Globus pallidus (tissue), 1 donor: ENCODE results near the gene TEAD3.
"Not testable (repeated sequence)": the region's sequence is repeated elsewhere in the genome, so short reads cannot be mapped to it uniquely, and the experiment has no call there.

Experiments used
- DNase-seq: peaks from one replicate; pipeline ENCODE4 v3.0.0-alpha.2; 2015; ENCODE audit warnings: low spot score

The TEAD3 gene

DNA sequence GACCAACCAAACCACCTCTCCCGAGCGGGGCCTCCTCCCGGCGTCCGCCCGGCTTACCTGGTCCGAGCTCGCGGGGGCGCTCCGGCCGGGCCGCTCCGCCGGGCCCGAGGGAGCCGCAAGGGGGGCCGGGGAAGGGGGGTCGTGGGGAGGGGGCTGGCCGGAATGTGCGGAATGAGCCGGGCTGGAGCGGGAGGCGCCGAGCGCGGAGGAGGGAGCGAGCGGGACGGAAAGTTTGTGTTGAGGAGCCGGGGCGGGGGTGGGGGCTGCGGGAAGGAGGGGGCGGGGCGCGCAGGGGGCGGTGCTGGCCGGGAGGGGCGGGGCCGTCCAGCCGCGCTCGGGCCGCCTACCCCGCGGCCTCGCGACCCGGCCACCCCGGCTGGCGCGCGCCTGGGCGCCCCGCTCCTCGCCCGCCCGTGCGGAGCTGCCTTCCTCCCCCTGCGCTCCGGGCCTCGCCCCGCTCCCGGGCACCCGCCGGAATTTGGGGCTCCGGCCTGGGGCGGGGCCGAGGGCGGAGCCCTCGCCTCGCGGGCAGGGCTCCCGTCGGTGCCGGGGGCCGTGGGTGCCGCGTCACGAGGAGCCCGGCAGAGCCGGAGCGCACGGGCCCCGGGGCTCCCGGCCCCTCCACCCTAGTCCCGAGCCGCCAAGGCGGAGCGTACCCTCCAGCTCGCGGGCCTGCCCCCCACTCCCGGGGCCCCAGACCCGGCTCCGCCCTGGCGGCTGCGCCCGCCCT, at the start of gene TEAD3:
Gene TEAD3 (minus strand): TSS at position 239 of the 730 bp plus-strand sequence.
- no peak for DNase-seq

DNA sequence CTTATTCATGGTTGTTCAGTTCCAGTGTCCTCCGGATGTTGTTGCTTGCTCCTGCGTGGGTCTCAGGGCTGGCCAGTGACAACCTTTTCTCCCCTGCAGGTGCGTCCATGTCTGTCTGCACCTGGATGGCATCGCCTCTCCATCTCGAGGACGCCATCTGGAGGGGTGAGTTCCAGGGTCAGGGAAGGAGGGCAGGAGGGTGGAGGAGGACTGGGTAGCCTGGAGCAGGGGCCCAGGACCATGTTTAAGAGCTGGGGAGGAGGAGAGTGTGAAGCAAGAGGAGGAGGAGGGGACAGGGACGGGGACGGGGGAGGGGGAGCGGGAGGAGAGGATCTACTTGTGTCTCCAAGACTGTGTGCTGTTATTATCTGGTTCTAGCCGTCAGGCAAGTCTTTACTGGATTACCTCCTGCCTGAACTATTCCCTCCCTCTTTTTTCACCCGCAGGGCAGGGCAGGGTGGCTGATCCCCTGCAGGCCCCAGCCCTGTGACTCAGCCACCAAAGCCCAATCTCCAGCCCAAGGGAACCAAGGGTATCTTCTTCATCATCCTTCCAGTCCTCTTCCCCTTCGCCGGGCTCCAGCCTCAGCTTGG, 48.0 kb upstream of the TEAD3 start:
- no peak for DNase-seq

DNA sequence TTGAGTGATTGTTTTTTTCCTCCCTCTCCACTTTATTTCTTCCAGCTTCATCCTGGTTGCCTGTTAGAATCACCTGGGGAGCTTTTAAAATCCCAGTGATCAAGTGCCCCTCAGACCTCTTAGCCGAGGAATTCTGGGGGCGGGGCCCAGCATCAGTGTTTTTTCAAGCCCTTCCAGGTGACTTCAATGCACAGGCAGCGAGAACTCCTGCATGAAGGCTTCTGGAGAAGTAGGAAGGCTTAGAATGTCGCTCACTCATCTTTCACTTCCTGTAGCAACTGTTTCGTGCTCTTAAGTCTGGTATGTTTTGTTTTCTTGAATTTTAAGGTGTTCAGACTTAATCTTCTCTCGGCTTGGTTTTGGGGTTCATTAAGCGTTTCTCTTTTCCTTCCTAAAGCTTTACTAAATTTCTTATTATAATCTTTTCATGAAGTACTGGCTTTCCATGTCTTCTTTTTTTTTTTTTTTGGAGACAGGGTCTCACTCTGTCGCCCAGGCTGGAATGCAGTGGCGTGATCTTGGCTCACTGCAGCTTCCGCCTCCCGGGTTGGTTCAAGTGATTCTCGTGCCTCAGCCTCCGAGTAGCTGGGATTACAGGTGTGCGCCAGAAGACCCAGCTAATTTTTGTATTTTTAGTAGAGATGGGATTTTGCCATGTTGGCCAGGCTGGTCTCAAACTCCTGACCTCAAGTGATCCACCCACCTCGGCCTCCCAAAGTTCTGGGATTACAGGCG, 46.7 kb upstream of the TEAD3 start:
- DNase-seq: no peak

DNA sequence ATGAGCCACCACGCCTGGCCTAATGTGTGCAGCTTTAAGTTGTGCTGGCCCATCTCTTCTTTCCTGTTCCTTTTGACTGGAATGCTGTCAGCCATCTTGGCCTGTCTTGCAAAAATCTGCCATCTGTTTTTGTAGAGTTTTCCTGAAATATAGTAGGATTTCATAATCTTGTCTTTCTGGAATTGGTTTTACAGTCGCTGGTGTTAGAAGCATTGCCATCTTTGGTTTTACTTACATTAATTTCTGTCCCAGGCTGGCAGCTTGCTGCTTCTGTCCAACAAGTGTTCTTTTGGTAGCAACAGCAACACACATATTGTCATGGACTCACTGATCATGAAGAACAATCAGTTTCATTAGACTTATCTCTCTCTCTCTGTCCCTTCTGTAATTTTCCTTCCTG, 45.0 kb upstream of the TEAD3 start:
- no peak for DNase-seq

DNA sequence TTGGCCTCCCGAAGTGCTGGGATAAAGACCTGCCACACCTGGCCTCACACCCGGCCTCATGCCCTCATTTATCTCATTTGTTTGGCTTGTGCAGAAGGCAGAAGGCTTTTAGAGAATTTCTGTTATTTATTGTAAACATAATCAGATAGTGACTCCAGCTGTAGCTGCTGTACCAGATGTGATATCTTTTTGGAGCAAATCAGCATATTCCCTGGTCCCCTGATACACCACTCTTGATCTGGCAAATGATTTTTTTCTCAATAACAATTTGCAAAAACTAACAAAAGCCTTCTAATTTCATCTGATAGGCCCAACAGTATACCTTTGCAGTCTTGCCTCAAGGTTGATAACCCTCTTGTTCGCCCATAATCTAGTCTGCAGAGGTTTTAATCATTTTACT, 42.3 kb upstream of the TEAD3 start:
- no peak for DNase-seq

DNA sequence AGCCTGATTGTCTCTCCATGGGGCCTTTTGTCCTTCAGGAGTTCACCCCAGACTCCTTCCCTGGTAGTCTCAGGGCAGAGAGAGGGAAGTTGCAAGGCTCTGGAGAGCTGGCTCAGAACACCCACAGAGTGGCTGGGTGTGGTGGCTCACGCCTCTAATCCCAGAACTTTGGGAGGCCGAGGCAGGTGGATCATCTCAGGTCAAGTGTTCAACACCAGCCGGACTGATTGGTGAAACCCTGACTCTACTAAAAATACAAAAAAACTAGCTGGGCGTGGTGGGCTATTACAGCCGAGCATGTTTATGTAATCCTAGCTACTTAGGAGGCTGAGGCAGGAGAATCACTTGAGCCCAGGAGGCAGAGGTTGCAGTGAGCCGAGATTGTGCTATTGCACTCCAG, 39.0 kb upstream of the TEAD3 start:
- DNase-seq: not testable (repeated sequence)

DNA sequence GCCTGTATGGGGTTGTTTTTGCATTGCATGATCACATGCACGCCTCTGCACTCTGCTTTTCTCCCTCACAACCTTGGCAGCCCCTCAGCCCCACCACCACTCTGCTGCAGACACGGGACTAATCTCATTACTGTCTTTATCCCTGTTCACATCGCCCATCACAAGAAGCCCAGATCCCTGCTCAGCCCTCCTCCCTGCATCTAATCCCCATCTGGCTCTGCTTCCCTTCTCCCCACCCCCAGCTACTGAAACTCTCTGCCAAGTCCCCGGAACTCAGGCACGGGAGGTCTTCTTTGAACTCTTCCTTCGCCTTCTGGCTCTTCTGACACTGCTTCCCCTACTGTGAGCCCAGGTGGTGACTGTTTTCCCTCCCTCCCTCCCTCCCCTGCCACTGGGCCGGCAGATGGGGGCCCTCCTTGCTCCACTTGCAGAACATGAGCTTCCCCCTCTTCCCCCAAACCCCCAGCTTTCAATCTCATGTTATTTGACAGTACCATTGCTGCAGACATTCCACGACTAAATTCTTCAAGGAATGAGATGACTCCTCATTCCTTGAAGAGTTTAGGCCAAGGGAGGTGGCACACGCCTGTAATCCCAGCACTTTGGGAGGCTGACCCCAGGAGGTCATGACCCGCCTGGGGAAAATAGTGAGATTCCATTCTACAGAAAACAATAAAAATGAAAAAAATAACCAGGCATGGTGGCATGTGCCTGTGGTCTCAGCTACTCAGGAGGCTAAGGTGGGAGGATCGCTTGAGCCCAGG, 37.7 kb upstream of the TEAD3 start:
- DNase-seq: no peak

DNA sequence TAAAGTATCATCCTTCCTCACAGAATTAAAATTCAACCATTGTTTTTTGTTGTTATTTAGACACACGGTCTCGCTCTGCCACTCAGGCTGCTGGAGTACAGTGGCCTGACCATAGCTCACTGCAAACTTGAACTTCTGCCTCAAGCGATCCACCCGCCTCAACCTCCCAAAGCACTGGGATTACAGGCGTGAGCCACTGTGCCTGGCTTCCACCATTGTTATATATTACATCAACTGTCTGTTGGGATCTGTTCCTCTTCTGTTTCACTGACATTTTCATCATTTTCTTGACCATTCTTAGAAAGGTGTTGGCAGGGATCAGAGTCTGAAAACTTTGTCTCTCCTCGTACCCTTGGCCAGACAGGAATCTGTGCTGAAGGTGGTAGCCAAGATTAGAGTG, 37.1 kb upstream of the TEAD3 start:
- no peak for DNase-seq

DNA sequence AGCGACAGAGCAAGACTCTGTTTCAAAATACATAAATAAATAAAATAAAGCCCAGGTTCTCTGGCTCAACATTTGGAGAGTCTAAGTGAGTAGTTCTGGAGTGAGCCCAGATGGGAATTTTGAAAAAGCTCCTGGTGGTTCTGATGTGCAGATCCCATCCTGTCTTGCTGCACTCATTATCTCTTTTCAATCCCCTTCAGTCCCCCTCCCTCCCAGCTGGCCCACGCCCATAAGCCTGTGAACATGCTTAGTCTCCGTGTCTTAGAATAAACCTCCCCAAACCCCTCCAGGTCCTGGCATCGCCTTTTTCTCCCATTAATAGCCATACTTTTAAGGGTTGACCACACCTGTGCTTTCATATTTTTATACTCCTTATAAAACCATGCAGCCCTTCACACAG, 35.2 kb upstream of the TEAD3 start:
- DNase-seq: no peak

DNA sequence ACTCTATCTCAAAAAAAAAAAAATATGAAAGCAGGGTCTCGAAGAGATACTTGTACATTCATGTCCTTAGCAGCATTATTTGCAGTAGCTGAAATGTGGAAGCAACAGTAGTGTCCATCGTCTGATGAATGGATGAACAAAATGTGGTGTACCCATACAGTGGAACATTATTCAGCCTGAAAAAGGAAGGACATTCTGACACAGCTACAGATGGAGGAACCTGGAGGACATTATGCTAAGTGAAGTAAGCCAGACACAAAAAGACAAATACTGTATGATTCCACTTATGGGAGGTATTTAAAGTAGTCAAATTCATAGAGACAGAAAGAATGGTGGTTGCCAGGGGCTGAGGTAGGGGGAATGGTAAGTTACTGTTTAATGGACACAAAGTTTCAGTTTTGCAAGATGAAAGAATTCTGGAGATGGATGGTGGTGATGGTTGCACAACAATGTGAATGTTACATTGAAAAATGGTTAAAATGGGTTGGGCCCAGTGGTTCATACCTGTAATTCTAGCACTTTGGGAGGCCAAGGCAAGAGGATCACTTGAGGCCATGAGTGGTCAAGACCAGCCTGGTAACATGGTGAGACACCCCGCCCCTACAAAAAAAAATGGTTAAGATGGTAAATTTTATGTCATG, 27.6 kb upstream of the TEAD3 start:
- DNase-seq: no peak

DNA sequence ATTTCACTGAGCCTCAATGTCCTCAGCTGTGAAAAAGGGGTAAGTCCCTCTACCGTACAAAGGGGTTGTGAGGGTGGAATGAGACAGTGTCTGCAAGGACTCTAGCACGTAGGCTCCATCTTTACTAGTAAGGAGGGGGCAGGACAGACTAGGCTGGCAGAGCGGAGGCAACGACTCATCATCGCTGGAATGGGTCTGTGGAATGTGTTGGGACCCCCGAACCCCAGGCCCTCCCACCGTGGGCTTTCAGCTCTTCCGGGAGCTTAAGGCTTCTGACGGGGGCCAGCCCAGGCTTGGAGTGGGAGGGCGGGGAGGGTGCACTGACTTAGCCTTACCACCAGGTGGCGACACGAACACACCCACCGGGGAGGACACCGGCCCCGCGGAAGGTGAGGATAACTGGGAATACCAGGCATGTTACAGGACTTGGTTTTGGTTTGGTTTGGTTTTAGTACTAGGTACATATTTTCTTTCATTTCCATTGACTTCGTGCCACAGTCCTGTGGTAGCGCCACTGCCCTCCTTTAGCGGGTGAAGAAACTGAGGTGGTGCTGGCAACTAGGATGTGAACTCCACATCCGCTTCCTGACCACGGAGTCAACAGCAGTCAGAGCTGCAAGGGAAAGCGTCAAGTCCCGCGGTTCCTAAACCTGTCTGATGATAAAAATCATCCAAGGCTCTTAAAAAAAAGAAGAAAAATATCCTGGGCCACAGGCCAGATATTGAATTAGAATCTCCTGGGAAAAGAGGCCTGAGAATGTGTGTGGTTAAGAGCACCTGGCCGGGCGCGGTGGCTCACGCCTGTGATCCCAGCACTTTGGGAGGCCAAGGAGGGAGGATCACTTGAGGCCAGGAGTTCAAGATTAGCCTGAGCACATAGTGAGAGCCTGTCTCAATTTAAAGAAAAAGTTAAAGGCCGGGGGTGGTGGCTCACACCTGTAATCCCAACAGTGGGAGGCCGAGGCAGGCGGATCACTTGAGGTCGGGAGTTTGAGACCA, 26.1 kb upstream of the TEAD3 start:
- peak; percentile 22 for DNase-seq

DNA sequence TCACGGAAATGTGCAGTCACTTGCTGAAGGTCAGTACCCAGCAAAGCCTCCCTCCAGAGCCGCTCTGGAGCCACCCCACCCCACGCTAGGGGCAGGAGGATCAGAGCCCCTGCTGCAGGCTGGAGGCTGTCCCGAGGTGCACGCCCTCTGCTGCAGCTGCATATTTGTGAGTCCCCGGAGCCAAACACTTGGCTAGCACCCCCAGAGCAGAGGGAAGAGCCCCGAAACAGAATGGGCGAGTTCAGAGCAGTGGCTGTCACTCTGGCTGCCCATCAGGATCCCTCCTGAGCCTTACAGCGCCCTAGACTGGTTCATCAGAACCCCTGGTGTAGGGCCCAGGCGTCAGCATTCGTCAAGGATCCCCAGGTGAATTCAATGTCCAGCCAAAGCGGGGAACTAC, 25.3 kb upstream of the TEAD3 start:
- no peak for DNase-seq

DNA sequence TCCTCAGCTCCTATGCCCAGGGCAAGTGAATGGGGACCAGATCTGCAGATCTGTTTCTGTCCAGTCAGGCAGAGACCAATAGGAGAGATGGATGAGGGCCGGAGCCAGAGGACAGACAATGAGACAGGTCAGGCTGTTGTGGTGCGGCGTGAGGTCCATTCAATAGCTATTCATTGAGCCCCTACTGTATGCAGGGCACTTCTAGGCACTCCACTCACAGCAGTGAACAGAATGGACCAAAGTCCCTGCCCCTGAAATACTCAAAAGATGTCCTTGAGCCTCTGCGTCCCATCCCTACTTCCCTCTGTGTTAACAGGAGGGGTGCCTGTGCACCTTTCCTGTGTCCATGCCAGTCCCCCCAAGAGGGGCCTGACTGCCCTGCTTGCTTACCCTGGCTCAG, 24.4 kb upstream of the TEAD3 start:
- no peak for DNase-seq

DNA sequence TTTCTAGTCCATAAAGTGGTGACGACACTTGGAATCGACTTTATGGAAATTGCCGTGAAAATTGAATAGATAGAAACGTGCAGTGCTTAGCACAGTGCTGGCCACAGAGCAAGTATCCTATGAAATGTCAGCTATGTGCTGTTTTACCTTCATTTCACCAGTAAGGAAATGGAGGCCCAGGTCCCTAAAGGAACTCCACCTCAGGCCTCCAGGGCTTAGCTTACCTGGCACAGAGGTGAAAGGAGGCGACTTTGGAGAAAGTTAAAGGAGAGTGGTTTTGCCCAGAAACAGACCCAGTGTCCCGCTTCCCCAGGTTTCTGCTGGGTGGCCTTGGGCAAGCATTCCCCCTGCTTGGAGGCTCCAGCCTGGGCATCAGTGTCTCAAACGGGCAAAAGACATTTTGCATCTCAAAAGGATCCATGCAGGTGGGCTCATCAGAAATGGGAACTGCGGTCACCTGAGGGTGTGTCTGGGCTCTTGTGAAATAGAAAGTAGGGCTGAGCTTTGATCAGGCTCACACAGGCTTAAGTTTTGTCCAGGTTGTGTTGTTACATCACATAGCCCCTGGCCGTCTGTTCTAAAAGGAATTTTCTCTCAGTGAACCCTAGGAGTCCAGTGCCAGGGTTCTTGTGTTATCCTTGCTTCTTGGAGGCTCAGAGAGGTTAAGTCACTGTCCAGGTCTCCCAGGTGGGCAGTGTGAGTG, 22.6 kb upstream of the TEAD3 start:
- DNase-seq: no peak

DNA sequence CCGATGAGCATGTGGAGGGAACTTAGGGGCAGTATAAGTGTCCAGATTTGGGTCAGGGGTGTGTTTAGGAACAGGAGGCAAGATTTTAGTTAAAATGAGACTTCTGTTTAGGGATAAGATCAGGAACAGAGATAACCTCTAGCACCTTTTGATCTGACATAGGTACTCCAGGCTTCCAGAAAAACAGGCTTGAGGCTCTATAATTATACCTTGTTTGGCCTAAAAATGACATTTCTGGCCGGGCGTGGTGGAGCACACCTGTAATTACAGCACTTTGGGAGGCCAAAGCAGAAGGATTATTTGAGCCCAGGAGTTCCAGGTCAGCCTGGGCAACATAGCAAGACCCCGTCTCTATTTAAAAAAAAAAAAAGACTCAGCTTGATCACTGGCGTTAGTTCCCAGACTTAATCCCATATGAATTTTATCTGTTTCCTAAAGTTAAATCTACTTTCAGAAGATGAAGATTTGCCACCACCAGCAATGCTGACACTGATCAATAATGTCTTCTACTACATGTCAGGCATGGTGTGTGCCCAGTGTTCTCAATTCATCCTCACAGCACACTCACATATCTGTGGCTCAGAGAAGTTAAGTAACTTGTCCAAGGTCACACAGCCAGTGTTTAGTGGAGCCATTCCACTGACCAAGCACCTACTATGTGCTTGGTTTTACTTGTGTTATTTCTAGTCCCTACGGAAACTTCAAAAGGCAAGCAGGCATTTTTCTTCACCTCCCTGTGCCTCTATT, 21.9 kb upstream of the TEAD3 start:
- no peak for DNase-seq

DNA sequence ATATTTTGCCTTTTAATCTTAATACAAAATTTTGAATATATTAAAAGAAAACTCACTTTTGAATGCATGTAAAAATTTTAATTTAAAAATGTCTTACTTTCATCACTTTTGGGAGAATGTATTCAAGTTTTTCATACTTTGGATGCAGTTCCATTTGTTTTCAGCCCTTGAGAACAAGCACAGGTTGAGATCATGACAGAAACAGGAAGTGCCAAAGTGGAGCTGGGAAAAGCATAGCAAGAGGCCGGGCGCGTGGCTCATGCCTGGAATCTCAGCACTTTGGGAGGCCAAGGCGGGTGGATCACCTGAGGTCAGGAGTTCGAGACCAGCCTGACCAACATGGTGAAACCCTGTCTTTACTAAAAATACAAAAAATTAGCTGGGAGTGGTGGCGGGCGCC, 21.1 kb upstream of the TEAD3 start:
- DNase-seq: not testable (repeated sequence)

DNA sequence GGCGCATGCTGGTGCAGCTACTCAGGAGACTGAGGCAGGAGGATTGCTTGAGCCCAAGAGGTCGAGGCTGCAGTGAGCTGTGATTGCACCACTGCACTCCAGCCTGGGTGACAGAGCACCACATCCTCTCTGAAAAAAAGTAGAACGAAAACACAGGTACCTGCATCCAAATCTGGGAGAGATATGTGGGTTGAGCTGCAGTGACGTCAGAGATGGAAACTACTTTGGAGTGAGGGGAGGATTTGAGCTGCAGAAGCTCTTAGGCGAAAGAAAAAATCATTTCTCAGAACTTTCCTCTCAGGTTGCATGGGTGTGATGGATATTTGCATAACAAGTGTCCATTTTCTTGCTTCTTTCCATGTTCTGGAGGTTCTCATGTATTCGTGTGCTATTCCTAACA, 19.8 kb upstream of the TEAD3 start:
- no peak for DNase-seq

DNA sequence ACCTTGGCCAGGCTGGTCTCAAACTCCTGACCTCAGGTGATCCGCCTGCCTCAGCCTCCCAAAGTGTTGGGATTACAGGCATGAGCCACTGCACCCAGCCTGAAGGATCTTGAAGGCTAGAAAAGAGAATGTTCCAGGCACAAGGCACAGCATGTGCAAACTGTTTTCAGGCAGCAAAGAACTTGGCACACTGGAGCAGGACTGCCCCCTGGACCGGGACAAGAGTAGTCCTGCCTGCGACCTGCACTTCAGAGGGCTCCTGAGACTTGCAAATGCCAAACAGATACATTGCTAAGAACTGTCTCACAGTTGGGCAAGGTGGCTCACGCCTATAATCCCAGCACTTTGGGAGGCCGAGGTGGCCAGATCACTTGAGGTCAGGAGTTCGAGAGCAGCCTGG, 19.1 kb upstream of the TEAD3 start:
- DNase-seq: not testable (repeated sequence)

DNA sequence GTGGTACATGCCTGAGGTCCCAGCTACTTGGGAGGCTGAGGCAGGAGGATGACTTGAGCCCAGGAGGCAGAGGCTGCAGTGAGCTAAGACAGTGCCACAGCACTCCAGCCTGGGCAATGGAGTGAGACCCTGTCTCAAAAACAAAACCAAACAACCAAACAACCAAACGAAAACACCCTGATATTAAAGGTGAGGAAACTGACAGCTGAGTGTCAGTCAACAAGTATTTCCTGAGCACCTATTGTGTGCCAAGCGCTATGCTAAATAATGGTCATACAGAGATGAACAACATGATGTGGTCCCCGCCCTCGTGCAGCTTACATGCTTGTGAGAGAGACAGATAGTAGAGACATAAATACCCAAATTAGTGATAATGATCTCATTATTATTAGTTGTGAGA, 17.7 kb upstream of the TEAD3 start:
- DNase-seq: no peak
